RWPE2 (cell line): ENCODE data around the gene ADAM12.
A peak's percentile ranks its signal among the peaks of the same experiment; 100 is the strongest.

Source experiments
- ATAC-seq: fragments of 200-7000 bp; cut with Tn5 transposase; 3 replicates; pipeline ENCODE4 v1.9.1; 2021; ENCODE audit warnings: low read depth
- DNase-seq: peaks from one replicate; pipeline ENCODE4 v3.0.0-alpha.2; 2020; ENCODE audit warnings: low spot score
- H3K27ac ChIP-seq: fragments of 450-650 bp; 2 replicates; pipeline ENCODE4 v1.5.1; 2017; ENCODE audit warnings: mild to moderate bottlenecking; ENCODE audit not compliant: poor library complexity, severe bottlenecking
- H3K27me3 ChIP-seq: fragments of 250-450 bp; sonication (Bioruptor Pico); 2 replicates; pipeline ENCODE4 v1.5.1; 2021; ENCODE audit warnings: mild to moderate bottlenecking, moderate library complexity; ENCODE audit not compliant: insufficient read depth, poor library complexity, severe bottlenecking
- H3K36me3 ChIP-seq: fragments of 250-450 bp; sonication (Bioruptor Pico); 2 replicates; pipeline ENCODE4 v1.5.1; 2020; ENCODE audit warnings: low read depth, mild to moderate bottlenecking, moderate library complexity
- H3K4me1 ChIP-seq: fragments of 250-450 bp; sonication (Bioruptor Pico); 2 replicates; pipeline ENCODE4 v1.5.1; 2021; ENCODE audit warnings: mild to moderate bottlenecking, moderate library complexity; ENCODE audit not compliant: insufficient read depth, poor library complexity, severe bottlenecking
- H3K4me3 ChIP-seq: fragments of 250-450 bp; sonication (Bioruptor Pico); 2 replicates; pipeline ENCODE4 v1.5.1; 2021; ENCODE audit warnings: mild to moderate bottlenecking, moderate library complexity; ENCODE audit not compliant: severe bottlenecking
- H3K9me3 ChIP-seq: fragments of 250-450 bp; sonication (Bioruptor Pico); 2 replicates; pipeline ENCODE4 v1.5.1; 2021; ENCODE audit warnings: mild to moderate bottlenecking, moderate library complexity; ENCODE audit not compliant: severe bottlenecking
- TF ChIP-seq, protein P1 (sequence below): fragments of 450-650 bp; IDR thresholded peaks from one replicate; pipeline ENCODE4 v1.5.1; 2017; ENCODE audit warnings: mild to moderate bottlenecking, moderate library complexity; ENCODE audit not compliant: poor library complexity, severe bottlenecking

The ADAM12 gene

DNA sequence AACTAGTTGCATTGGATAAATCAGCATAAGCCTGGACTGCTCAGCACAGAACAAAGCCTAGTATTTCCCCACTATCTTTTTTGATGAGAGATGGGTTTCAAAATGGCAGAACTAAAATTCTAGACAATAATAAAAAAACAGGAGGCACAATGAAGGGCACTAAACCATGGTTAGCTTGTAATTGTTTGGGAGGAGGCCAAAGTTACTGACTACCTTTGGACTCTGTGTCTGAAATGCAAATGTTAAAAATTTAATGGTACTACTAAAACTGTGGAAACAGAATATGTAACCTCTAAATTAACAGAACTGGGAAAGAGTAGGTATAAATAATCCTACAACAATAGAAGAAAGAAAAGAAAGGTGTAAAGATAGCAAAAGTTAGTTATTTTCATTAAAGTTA is 13.0 kb downstream of the ADAM12 start:
- ATAC-seq, result no peak
- no peaks in the 10 kb centered on the region for H3K9me3 ChIP-seq
- TF ChIP-seq, protein P1, sequence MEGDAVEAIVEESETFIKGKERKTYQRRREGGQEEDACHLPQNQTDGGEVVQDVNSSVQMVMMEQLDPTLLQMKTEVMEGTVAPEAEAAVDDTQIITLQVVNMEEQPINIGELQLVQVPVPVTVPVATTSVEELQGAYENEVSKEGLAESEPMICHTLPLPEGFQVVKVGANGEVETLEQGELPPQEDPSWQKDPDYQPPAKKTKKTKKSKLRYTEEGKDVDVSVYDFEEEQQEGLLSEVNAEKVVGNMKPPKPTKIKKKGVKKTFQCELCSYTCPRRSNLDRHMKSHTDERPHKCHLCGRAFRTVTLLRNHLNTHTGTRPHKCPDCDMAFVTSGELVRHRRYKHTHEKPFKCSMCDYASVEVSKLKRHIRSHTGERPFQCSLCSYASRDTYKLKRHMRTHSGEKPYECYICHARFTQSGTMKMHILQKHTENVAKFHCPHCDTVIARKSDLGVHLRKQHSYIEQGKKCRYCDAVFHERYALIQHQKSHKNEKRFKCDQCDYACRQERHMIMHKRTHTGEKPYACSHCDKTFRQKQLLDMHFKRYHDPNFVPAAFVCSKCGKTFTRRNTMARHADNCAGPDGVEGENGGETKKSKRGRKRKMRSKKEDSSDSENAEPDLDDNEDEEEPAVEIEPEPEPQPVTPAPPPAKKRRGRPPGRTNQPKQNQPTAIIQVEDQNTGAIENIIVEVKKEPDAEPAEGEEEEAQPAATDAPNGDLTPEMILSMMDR, result no peak
- H3K27ac ChIP-seq, result peak overlapping the region; percentile 76
- H3K36me3 ChIP-seq, result no peaks in the 10 kb centered on the region
- H3K27me3 ChIP-seq, result no peaks in the 10 kb centered on the region
- no peak for DNase-seq
- H3K4me3 ChIP-seq, result no peak overlapping the region
- peaks cover 9% of the 10 kb centered on the region for H3K4me1 ChIP-seq

DNA sequence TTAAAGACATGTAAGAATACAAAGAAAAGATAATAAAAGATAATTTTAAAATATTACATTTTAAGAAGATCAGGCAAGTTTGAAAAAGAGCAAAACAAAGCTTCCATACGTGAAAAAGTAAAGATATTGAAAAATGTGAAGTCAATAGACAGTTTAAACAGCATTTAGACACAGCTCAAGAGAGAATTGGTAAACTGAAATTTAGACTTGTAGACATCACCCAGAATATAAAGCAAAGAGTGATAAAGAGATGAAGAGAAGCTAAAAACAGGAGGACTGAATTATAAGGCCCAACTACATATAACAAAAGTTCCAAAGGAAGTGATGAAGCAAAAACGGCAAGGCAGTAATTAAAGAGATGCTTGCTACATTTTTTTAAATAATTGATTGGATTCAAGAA is 13.8 kb downstream of the ADAM12 start:
- no peak for ATAC-seq
- no peaks in the 10 kb centered on the region for H3K27me3 ChIP-seq
- H3K27ac ChIP-seq, result no peak overlapping the region
- no peak overlapping the region for H3K4me3 ChIP-seq
- H3K36me3 ChIP-seq, result no peaks in the 10 kb centered on the region
- peaks cover 9% of the 10 kb centered on the region for H3K4me1 ChIP-seq
- no peak for DNase-seq
- no peaks in the 10 kb centered on the region for H3K9me3 ChIP-seq
- TF ChIP-seq, protein P1, result no peak

- H3K27me3 ChIP-seq, result no peaks in the 10 kb centered on the region
- ATAC-seq, result no peak
- DNase-seq, result no peak
Observed at GRCh38 chr10:126373972-126374371, 14.3 kb downstream of the ADAM12 start.

GRCh38 chr10:126373147-126373546 is 15.1 kb downstream of the ADAM12 start:
- H3K27me3 ChIP-seq, result no peaks in the 10 kb centered on the region
- TF ChIP-seq, protein P1, result no peak
- H3K36me3 ChIP-seq, result no peaks in the 10 kb centered on the region
- DNase-seq, result no peak
- no peak overlapping the region for H3K4me3 ChIP-seq
- H3K9me3 ChIP-seq, result no peaks in the 10 kb centered on the region
- no peak for ATAC-seq
- H3K27ac ChIP-seq, result no peak overlapping the region
- peaks cover 9% of the 10 kb centered on the region for H3K4me1 ChIP-seq

More at GRCh38 chr10:126373972-126374371, 14.3 kb downstream of the ADAM12 start:
- Histone ChIP-seq H3K4me3 (no peak overlapping the region), H3K4me1 (peaks cover 9% of the 10 kb centered on the region), H3K9me3 (no peaks in the 10 kb centered on the region), H3K36me3 (no peaks in the 10 kb centered on the region), H3K27ac (no peak overlapping the region)
- TF ChIP-seq, protein P1, result no peak

GRCh38 chr10:126372396-126372795 is 15.9 kb downstream of the ADAM12 start:
- Histone ChIP-seq H3K27ac (no peak overlapping the region), H3K4me3 (no peak overlapping the region), H3K27me3 (no peaks in the 10 kb centered on the region), H3K4me1 (peaks cover 9% of the 10 kb centered on the region), H3K36me3 (no peaks in the 10 kb centered on the region), H3K9me3 (no peaks in the 10 kb centered on the region)
- TF ChIP-seq, protein P1, result no peak
- ATAC-seq (no peak), DNase-seq (no peak)
